ENCODE results near the gene ATXN2.
"Not testable (repeated sequence)": the region's sequence is repeated elsewhere in the genome, so short reads cannot be mapped to it uniquely, and the experiment has no call there.

Gene ATXN2

GRCh38 chr12:111404362-111405148 is 194.6 kb downstream of the ATXN2 start:
- peak in 1 of 14 donors; percentile 38 for DNase-seq

- not testable (repeated sequence) for DNase-seq
Measured at GRCh38 chr12:111402490-111402824, 196.7 kb downstream of the ATXN2 start.

Measured in C1 segment of cervical spinal cord (tissue), 14 donors.